Adipose tissue (tissue), 3 donors: ENCODE results near the gene UBE2C. TPM values are rescaled to one million over a fixed set of nuclear protein-coding genes. Genes with fewer than 3 reads are reported as not detected.
"Not testable (repeated sequence)": the region's sequence is repeated elsewhere in the genome, so short reads cannot be mapped to it uniquely, and the experiment has no call there.

Source experiments
- H3K27ac ChIP-seq: one replicate; pipeline ENCODE4 v1.5.1; 2013; ENCODE audit warnings: low read depth, low read length
- WGBS, 3 donors: extraction: QIAGEN DNeasy Blood & Tissue Kit; methylation state at CpG; one replicate each; pipeline ENCODE4 v1.1.7; 2013; 5-methylcytosine and 5-hydroxymethylcytosine counted together
- polyA plus RNA-seq, 3 donors: library from polyadenylated mRNA; stranded (reverse); fragments of 200-250 nt; gene quantifications; one replicate each; pipeline ENCODE4 v1.2.3, GENCODE V29; 2013
- donor health status: healthy with polysubstance abuse.
- donor health status: Bipolar disorder and iron deficiency.
- donor health status: healthy.

Gene UBE2C
- polyA plus RNA-seq, 3 donors = 0.55 to 3.5 (median 1.1) TPM

- H3K27ac ChIP-seq = no peak overlapping the region
- WGBS, 3 donors = 57 to 73% (median 58%) methylated on average over 6 of the region's 6 CpGs
Observed at GRCh38 chr20:45826381-45827019, 14.1 kb downstream of the UBE2C start.

- 86 to 89% (median 89%) methylated on average over 8 of the region's 8 CpGs for WGBS, 3 donors
- H3K27ac ChIP-seq = no peak within 1 kb of the TSS
Observed at GRCh38 chr20:45827030-45827652, 14.7 kb downstream of the UBE2C start, which contains the start of gene TNNC2. TNNC2 (minus strand) TSS chr20:45827312; CDS start chr20:45827248, 64 bp downstream.

- H3K27ac ChIP-seq = no peak overlapping the region
Observed at GRCh38 chr20:45827712-45828111, 15.3 kb downstream of the UBE2C start.

GRCh38 chr20:45828589-45828988 is 16.1 kb downstream of the UBE2C start:
- 48 to 59% (median 49%) methylated on average over 2 of the region's 2 CpGs for WGBS, 3 donors
- H3K27ac ChIP-seq = no peak overlapping the region

More at GRCh38 chr20:45827712-45828111, 15.3 kb downstream of the UBE2C start:
- 70 to 91% (median 77%) methylated on average over 6 of the region's 6 CpGs for WGBS, 3 donors

- 80 to 89% (median 83%) methylated on average over 3 to 4 of the region's 4 CpGs for WGBS, 3 donors
- H3K27ac ChIP-seq = not testable (repeated sequence)
Observed at GRCh38 chr20:45829673-45830106, 17.2 kb downstream of the UBE2C start.

- WGBS, 3 donors = 73 to 89% (median 79%) methylated on average over 4 of the region's 4 CpGs
- H3K27ac ChIP-seq = no peak overlapping the region
Observed at GRCh38 chr20:45832619-45833018, 20.2 kb downstream of the UBE2C start.

- H3K27ac ChIP-seq = peak within 1 kb of the TSS; percentile 13
- WGBS, 3 donors = 3 to 11% (median 4%) methylated on average over 29 to 35 of the region's 35 CpGs
Observed at GRCh38 chr20:45833030-45833882, 20.8 kb downstream of the UBE2C start, which contains the start of gene SNX21. SNX21 (plus strand) TSS chr20:45833799; CDS start chr20:45833920, 121 bp downstream.

- H3K27ac ChIP-seq = peak overlapping the region; percentile 13
- WGBS, 3 donors = 3 to 6% (median 4%) methylated on average over 54 to 71 of the region's 71 CpGs
Observed at GRCh38 chr20:45833883-45834796, 21.7 kb downstream of the UBE2C start.

- 67 to 82% (median 74%) methylated on average over 14 of the region's 14 CpGs for WGBS, 3 donors
Observed at GRCh38 chr20:45834797-45835161, 22.3 kb downstream of the UBE2C start.

GRCh38 chr20:45835329-45835765 is 22.9 kb downstream of the UBE2C start:
- H3K27ac ChIP-seq = no peak overlapping the region

More at GRCh38 chr20:45834797-45835161, 22.3 kb downstream of the UBE2C start:
- no peak overlapping the region for H3K27ac ChIP-seq

GRCh38 chr20:45835825-45836224 is 23.4 kb downstream of the UBE2C start:
- no peak overlapping the region for H3K27ac ChIP-seq
- WGBS, 3 donors = 69 to 90% (median 71%) methylated on average over 5 of the region's 5 CpGs

More at GRCh38 chr20:45835329-45835765, 22.9 kb downstream of the UBE2C start:
- WGBS, 3 donors = 41 to 66% (median 48%) methylated on average over 3 of the region's 3 CpGs

- WGBS, 3 donors = 33 to 50% (median 40%) methylated on average over 1 of the region's 1 CpG
- H3K27ac ChIP-seq = no peak overlapping the region
Observed at GRCh38 chr20:45836841-45837240, 24.4 kb downstream of the UBE2C start.

GRCh38 chr20:45840700-45841198 is 28.3 kb downstream of the UBE2C start:
- H3K27ac ChIP-seq = no peak overlapping the region
- 88 to 92% (median 90%) methylated on average over 22 to 25 of the region's 25 CpGs for WGBS, 3 donors

GRCh38 chr20:45841407-45842129 is 29.1 kb downstream of the UBE2C start:
- WGBS, 3 donors = 93 to 94% (median 93%) methylated on average over 10 of the region's 10 CpGs
- no peak overlapping the region for H3K27ac ChIP-seq

- H3K27ac ChIP-seq = no peak overlapping the region
- 31 to 68% (median 31%) methylated on average over 5 of the region's 5 CpGs for WGBS, 3 donors
Observed at GRCh38 chr20:45842169-45842812, 29.8 kb downstream of the UBE2C start.

GRCh38 chr20:45843506-45843905 is 31.1 kb downstream of the UBE2C start:
- 91 to 93% (median 92%) methylated on average over 14 of the region's 14 CpGs for WGBS, 3 donors
- H3K27ac ChIP-seq = no peak overlapping the region

- H3K27ac ChIP-seq = no peak overlapping the region
Observed at GRCh38 chr20:45845452-45845851, 33.0 kb downstream of the UBE2C start.
